GM12878 (cell line): Measurements from ENCODE around the gene NECTIN2. TPM values are rescaled to one million over a fixed set of nuclear protein-coding genes. Genes with fewer than 3 reads are reported as not detected.

Experiments
- BMI1 ChIP-seq: fragments of 450-650 bp; IDR thresholded peaks from 2 replicates; pipeline ENCODE4 v1.6.1; 2016; ENCODE audit warnings: mild to moderate bottlenecking, moderate library complexity, borderline replicate concordance
- CBFB ChIP-seq: IDR thresholded peaks from 2 replicates; pipeline ENCODE4 v1.6.1; 2016; ENCODE audit warnings: antibody characterized with exemption, low read depth
- CHD4 ChIP-seq: fragments of 200-600 bp; sonication (generic); IDR thresholded peaks from 2 replicates; pipeline ENCODE4 v1.6.1; 2016; ENCODE audit warnings: mild to moderate bottlenecking
- LARP7 ChIP-seq: fragments of 450-650 bp; IDR thresholded peaks from 2 replicates; pipeline ENCODE4 v1.6.1; 2017; ENCODE audit warnings: mild to moderate bottlenecking
- NRF1 ChIP-seq: conservative IDR thresholded peaks from 2 replicates; pipeline ENCODE4 v1.6.1; 2011; ENCODE audit warnings: mild to moderate bottlenecking, low read depth, low read length, improper control_type of control experiment
- POLR2A ChIP-seq: IDR thresholded peaks from 2 replicates; pipeline ENCODE4 v1.6.1; 2011; ENCODE audit warnings: low read depth, mild to moderate bottlenecking, low read length
- SIX5 ChIP-seq: IDR thresholded peaks from 2 replicates; pipeline ENCODE4 v1.6.1; 2011; ENCODE audit warnings: mild to moderate bottlenecking, low read depth, low read length, moderate library complexity; ENCODE audit not compliant: severe bottlenecking
- STAT1 ChIP-seq: fragments of 450-650 bp; conservative IDR thresholded peaks from 2 replicates; pipeline ENCODE4 v1.6.1; 2014; ENCODE audit warnings: antibody characterized with exemption, mild to moderate bottlenecking
- YBX1 ChIP-seq: fragments of 450-650 bp; IDR thresholded peaks from 2 replicates; pipeline ENCODE4 v1.6.1; 2016; ENCODE audit warnings: antibody characterized with exemption
- ZBTB4 ChIP-seq: fragments of 450-650 bp; formaldehyde crosslinking; IDR thresholded peaks from 2 replicates; pipeline ENCODE4 v1.4.0; 2022; ENCODE audit warnings: mild to moderate bottlenecking, moderate library complexity
- ZNF592 ChIP-seq: fragments of 450-650 bp; IDR thresholded peaks from 2 replicates; pipeline ENCODE4 v1.6.1; 2017; ENCODE audit warnings: mild to moderate bottlenecking, moderate library complexity
- polyA plus RNA-seq, 11 experiments: library from polyadenylated mRNA; depleted of rRNA in 4 of 11; unstranded in 6 of 11; stranded (reverse) in 5 of 11; fragments of >200 nt; fragmentation: Nextera tagmentation in 4 of 11; fragmentation: Illumina TruSeq in 1 of 11; extraction: Ambion mirVana in 4 of 11; extraction: Trizol in 1 of 11; gene quantifications; 1 replicate in 1 of 11; 2 replicates in 10 of 11; pipeline versions ENCODE4 v1.2.1 to v1.2.3, GENCODE V29; 2011 to 2016; ENCODE audit warnings: inconsistent platforms in 2 of 11, missing spikeins in 2 of 11, low read depth in 1 of 11
- total RNA-seq, 4 experiments: library from RNA; depleted of rRNA in 3 of 4; stranded (reverse); fragments of >200 nt in 3 of 4; fragmentation: Illumina TruSeq in 1 of 4; extraction: Trizol in 1 of 4; gene quantifications; 2 replicates each; pipeline versions ENCODE4 v1.2.1 to v1.2.3, GENCODE V29; 2013 to 2021

NECTIN2 gene
- total and polyA plus RNA-seq, 10 of the 15 experiments (the other 5 are each of a cell fraction or from before 2014, with no cell fraction given), result 0.05 to 0.36 (median 0.26) TPM; not detected in 5

- TF ChIP-seq ZNF592 (no peak), CBFB (peak; percentile 36; the same call in 1 of the 2 replicates), POLR2A (peak; percentile 45; the same call in 1 of the 2 replicates), STAT1 (no peak), BMI1 (no peak), YBX1 (no peak), LARP7 (no peak), SIX5 (no peak), ZBTB4 (CRISPR knock-in tag) (no peak), CHD4 (no peak), NRF1 (no peak)
Measured at GRCh38 chr19:44904426-44904994, 58.4 kb downstream of the NECTIN2 start (continued).
